GM18909 (cell line): Measurements from ENCODE around the gene SF3B5.
"Not testable (repeated sequence)": the region's sequence is repeated elsewhere in the genome, so short reads cannot be mapped to it uniquely, and the experiment has no call there.

Source experiments
- ATAC-seq: cut with Tn5 transposase; IDR thresholded peaks from one replicate; pipeline ENCODE4 v1.9.1; 2021; ENCODE audit warnings: mild to moderate bottlenecking; ENCODE audit not compliant: unreplicated experiment, poor library complexity

Gene SF3B5

GRCh38 chr6:144095134-144096002 lies at the start of gene SF3B5:
SF3B5 (minus strand) TSS chr6:144095573; CDS start chr6:144095497, 76 bp downstream.
- ATAC-seq, result peak; percentile 93

DNA sequence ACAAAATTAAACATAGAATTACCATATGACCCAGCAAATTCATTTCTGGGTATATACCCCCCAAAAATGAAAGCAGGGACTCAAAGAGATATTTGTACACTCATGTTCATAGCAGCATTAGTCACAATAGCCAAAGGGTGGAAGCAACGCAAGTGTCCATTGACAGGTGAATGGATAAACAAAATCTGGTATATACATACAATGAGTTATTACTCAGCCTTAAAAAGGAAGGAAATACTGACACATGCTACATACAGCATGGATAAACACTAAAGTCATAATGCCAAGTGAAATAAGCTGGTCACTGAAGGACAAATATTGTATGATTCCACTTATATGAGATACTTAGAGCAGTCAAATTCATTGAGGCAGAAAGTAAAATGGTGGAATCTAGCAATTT lies 49.6 kb upstream of the SF3B5 start:
- no peak for ATAC-seq

- ATAC-seq, result no peak
Observed at GRCh38 chr6:144143878-144144277, 48.5 kb upstream of the SF3B5 start.

DNA sequence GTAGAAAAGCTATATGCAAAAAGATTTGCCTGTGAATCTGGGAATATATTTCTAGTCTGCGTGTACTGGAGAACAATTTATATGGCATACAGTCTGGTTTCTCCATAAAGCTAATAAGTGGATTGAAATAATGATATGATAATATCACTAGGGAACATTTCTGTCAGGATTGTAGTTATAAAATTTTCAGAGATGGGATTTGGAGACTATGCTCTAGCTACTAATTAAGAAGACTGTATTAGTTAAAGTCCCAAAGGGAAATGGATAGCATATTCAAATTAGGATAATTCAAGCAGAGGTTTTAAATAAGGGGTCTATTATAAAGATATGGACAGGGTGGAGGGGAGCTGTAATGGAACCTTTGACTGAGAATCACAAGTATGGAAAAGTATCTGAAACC lies 47.7 kb upstream of the SF3B5 start:
- ATAC-seq, result no peak

DNA sequence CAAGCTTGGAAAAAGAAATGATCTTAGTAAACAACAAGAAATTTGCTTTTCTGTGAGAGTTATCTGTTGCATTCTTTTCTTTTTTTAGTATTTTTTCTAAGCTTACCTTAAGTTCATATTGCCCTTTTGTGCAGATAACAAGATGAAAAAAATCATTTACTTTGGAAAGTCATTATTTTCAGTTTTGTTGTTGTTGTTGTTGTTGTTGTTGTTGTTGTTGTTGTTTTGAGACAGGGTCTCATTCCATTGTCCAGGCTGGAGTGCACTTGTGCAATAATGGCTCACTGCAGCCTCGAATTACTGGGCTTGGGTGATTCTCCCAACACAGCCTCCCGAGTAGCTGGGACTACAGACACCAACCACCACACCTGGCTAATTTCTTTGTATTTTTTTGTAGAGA lies 46.1 kb upstream of the SF3B5 start:
- no peak for ATAC-seq

GRCh38 chr6:144140867-144141266 lies 45.5 kb upstream of the SF3B5 start:
- ATAC-seq, result peak; percentile 86

- ATAC-seq, result no peak
Observed at GRCh38 chr6:144139817-144140216, 44.4 kb upstream of the SF3B5 start.

DNA sequence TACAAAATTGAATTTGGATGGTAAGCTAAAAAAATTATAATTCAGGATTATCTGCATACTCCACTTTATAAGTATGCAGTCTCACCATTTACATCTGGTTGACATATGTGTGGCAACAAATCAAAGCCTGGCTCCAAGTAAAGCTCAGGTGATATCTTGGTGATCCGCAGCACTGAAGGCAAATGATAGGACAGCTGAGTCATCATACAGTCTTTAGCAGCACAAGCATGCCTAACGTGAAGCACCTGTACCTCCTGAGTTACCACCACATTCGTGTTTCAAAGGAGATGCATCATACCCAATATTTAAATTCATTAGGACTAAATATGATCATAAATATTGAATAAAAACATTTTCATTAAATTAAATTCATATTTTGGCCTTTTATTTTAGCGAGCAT lies 43.2 kb upstream of the SF3B5 start:
- no peak for ATAC-seq

DNA sequence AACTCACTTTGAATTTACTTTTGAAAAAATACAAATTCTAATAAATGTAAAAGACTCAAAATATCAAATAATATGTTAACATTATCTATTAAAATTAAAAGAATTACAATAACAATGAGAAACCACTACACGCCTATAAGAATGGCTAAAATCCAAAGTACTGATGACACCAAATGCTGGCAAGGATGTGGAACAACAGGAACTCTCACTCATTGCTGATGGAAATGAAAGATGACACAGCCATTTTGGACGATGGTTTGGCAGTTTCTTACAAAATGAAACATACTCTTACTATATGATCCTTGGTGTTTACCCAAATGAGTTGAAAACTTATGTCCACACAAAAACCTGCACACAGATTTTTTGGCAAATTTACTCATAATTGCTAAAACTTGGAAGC lies 39.4 kb upstream of the SF3B5 start:
- ATAC-seq, result no peak

- no peak for ATAC-seq
Observed at GRCh38 chr6:144134176-144134575, 38.8 kb upstream of the SF3B5 start.

DNA sequence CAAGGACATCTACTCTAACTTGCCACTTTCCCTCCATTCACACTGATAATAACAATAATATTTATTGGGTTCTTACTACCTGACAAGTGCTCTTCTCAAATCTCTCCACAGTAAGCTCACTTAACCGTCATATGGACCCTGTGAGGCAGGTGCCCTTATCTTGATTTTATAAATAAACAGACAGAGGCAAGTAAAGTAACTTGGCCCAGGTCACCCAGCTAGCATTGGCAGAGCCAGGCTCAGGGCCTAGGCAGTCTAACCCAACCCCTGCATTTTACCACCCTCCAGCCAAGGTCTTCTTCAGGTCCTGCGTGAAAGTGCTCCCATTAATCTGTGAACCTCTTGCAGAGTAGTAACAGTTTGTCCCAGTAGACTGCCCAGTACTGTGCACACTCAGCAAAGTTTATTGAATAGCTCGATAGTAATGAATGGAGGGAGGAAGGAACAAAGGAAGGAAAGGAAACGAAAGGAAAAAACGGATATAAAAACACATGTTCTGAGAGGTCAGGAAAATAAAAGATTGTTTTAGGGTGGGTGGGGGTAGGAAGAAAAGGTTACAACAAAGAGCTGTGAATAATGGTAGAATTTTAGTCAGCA lies 38.0 kb upstream of the SF3B5 start:
- no peak for ATAC-seq

- not testable (repeated sequence) for ATAC-seq
Observed at GRCh38 chr6:144132167-144132690, 36.9 kb upstream of the SF3B5 start.

DNA sequence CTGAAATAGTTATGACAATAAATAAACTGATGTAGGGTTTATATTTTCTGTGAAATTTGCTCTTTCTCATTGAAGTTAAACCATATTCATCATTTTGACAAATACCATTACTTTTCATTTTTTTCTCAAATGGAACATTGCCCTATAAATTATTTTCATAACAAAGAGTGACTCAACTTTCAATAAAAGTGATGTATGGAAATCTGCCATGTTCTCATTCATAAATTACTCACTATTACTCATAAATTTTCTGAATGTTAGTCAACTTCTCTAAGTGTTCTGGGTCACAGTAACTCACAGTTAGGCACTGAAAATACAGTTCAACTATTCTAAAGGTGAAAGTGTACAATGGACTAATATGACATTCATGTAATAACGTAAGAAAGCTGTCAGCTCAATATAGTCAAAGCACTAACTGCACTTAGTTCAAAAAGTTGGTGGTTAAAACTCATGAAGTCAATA lies 35.9 kb upstream of the SF3B5 start:
- no peak for ATAC-seq

DNA sequence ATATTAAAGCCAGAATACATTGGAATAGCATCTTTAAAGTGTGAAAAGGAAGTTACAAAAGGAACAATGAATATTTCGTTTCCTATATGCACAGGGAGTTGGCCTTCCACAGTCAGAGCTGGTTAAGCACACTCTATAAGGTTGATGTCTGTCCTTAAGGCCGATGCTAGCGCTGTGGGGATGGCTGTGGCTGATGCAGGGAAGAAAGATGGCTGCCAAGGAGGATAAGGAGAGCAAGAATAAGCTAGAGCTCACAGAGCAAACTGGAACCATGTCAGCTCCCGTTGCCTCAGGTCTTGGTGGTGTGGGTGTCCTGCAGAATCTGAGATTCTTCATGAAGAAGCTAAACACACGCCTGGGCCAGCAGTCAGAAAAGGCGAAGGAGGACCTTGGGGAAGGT lies 34.1 kb upstream of the SF3B5 start:
- no peak for ATAC-seq

GRCh38 chr6:144127097-144127496 lies 31.7 kb upstream of the SF3B5 start:
- ATAC-seq, result no peak

GRCh38 chr6:144123836-144124235 lies 28.5 kb upstream of the SF3B5 start:
- no peak for ATAC-seq

GRCh38 chr6:144123421-144123820 lies 28.0 kb upstream of the SF3B5 start:
- no peak for ATAC-seq

GRCh38 chr6:144122861-144123260 lies 27.5 kb upstream of the SF3B5 start:
- ATAC-seq, result no peak

DNA sequence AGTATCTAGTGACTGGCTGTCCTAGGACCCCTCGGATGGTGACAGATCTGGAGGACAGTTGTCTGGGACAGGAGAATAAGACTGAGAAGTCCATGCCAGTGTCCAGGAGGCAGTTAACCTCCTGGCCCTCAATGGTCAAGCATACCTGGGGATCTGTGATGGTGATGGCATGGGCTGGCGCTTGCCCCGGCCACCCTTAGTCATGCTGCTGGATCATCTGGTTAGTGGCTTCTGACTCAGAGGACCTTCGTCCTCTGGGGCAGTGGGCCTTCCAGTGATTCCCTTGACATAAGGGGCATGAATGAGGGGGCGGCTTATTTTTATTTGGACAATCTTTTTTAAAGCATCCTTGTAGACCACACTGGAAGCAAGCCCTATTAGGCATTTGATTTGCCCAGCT lies 24.0 kb upstream of the SF3B5 start:
- ATAC-seq, result no peak

DNA sequence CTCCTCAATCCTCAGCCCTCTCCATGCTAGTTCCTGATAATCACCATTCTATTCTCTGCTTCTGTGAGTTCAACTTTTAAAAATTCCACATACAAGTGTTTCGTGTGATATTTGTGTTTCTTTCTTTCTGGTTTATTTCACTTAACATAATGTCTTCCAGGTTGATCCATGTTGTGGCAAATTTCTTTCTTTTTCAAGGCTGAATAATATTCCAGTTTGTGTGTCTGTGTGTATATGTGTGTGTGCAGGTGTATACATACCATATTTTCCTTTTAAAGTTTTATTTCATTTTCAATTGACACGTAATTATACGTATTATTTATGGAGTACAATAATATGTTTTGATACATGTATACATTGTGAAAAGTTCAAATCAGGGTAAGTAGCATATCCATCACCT lies 19.8 kb upstream of the SF3B5 start:
- ATAC-seq, result no peak

- no peak for ATAC-seq
Observed at GRCh38 chr6:144113366-144113765, 18.0 kb upstream of the SF3B5 start.

DNA sequence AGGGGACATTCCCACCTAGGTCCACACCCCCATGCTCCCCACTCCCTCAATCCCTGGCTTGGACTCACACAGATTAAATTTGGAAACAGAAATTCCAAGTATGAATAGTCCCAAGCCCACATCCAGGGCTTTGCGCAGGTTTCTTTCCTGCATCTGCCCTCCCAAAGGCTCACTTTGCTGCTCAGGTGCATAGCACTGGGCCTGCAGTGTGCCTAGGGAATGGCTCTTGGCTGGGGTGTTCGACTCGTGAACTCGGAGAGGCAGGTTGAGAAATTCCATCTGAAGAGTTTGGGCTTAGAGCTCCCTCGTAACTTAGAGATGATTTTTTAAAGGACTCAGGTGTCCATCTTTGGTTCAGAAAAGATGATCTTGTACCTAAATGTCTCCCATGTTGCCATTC lies 14.8 kb upstream of the SF3B5 start:
- no peak for ATAC-seq
